K562 (cell line): ENCODE data around the gene RAB3C. TPM values are rescaled to one million over a fixed set of nuclear protein-coding genes. Genes with fewer than 3 reads are reported as not detected.

Experiments
- ATAC-seq: fragments of 200-7000 bp; cut with Tn5 transposase; 3 replicates; pipeline ENCODE4 v1.9.1; 2020; ENCODE audit warnings: moderate library complexity
- BruUV-seq: library from RNA; stranded (reverse); fragments of 400-500 nt; replicated peaks from 2 replicates; lab custom pipeline; 2021; lab: Mats Ljungman, UMichigan
- CTCF ChIA-PET: fragments of 300-600 bp; formaldehyde crosslinking; extraction: SDS; loops from one replicate; lab custom pipeline; 2021; ENCODE audit warnings: low intra/inter-chr PET ratio; lab: Yijun Ruan, JAX
- POLR2A ChIA-PET: fragments of 300-600, 350-650 bp; sonication (Branson Sonifier 250); formaldehyde crosslinking; extraction: SDS; loops from one replicate; lab custom pipeline; 2021; ENCODE audit warnings: antibody characterized with exemption, inconsistent platforms; lab: Yijun Ruan, JAX
- DNase-seq, 4 experiments: peaks; one replicate each; pipeline versions ENCODE4 v3.0.0 to v3.0.0-alpha.2; 2011 to 2018; ENCODE audit warnings: low spot score in 3 of 4, mixed read lengths in 3 of 4; ENCODE audit errors: extremely low read depth in 1 of 4
- FAIRE-seq: peaks from 2 replicates; lab custom pipeline; 2011; peaks lifted over from hg19 to GRCh38; lab: Jason Lieb, UNC
- H2AFZ ChIP-seq: 2 replicates; pipeline ENCODE4 v1.6.0; 2011; ENCODE audit warnings: low read depth, low read length, control low read depth, inconsistent platforms
- H3K27ac ChIP-seq: fragments of 200-600 bp; 3 replicates; pipeline ENCODE4 v1.8.0; 2011; ENCODE audit warnings: low read depth, mild to moderate bottlenecking, control low read depth, inconsistent platforms, low read length, moderate library complexity, mixed read lengths; ENCODE audit errors: extremely low read depth
- H3K27me3 ChIP-seq, 2 experiments: fragments of 300-600 bp in 1 of 2; 2 replicates in 1 of 2; 3 replicates in 1 of 2; pipeline versions ENCODE4 v1.6.0 to v1.8.0; 2011; ENCODE audit warnings: inconsistent platforms in 2 of 2, low read length in 2 of 2, mild to moderate bottlenecking in 1 of 2, mixed read lengths in 1 of 2, moderate library complexity in 1 of 2; ENCODE audit not compliant: control insufficient read depth in 2 of 2, insufficient read depth in 2 of 2
- H3K36me3 ChIP-seq: fragments of 300-600 bp; 3 replicates; pipeline ENCODE4 v1.8.0; 2011; ENCODE audit warnings: mild to moderate bottlenecking, low read length, inconsistent platforms; ENCODE audit not compliant: control insufficient read depth, insufficient read depth
- H3K4me1 ChIP-seq, 2 experiments: fragments of 200-600 bp in 1 of 2; replicated peaks in 1 of 2; 2 replicates in 1 of 2; 3 replicates in 1 of 2; pipeline versions ENCODE4 v1.5.1 to v1.8.0; 2011; ENCODE audit warnings: inconsistent platforms in 2 of 2, low read length in 2 of 2, mild to moderate bottlenecking in 1 of 2, mixed read lengths in 1 of 2, moderate library complexity in 1 of 2; ENCODE audit not compliant: control insufficient read depth in 2 of 2, insufficient read depth in 2 of 2
- H3K4me2 ChIP-seq: 2 replicates; pipeline ENCODE4 v1.6.1; 2011; ENCODE audit warnings: low read length, control low read depth, inconsistent platforms, mixed read lengths; ENCODE audit not compliant: insufficient read depth
- H3K4me3 ChIP-seq: fragments of 200-600 bp; sonication (generic), shearing (Covaris generic); 2 replicates; pipeline ENCODE4 v1.5.1; 2016; ENCODE audit warnings: control low read depth, inconsistent platforms
- H3K79me2 ChIP-seq: fragments of 200-600 bp; 3 replicates; pipeline ENCODE4 v1.8.0; 2011; ENCODE audit warnings: low read length, inconsistent platforms; ENCODE audit not compliant: control insufficient read depth, insufficient read depth
- H3K9ac ChIP-seq, 2 experiments: 2 replicates each; pipeline versions ENCODE4 v1.6.0 to v1.6.1; 2011; ENCODE audit warnings: low read depth in 2 of 2, low read length in 2 of 2, control low read depth in 1 of 2, inconsistent platforms in 1 of 2, mild to moderate bottlenecking in 1 of 2, mixed read lengths in 1 of 2; ENCODE audit not compliant: insufficient read depth in 1 of 2
- H3K9me1 ChIP-seq: one replicate; pipeline ENCODE4 v1.6.0; 2011; ENCODE audit warnings: inconsistent platforms, mild to moderate bottlenecking, low read length, moderate library complexity; ENCODE audit not compliant: control insufficient read depth, insufficient read depth
- H3K9me3 ChIP-seq: replicated peaks from 2 replicates; pipeline ENCODE4 v1.5.1; 2011; ENCODE audit warnings: low read depth, low read length, inconsistent platforms; ENCODE audit not compliant: control insufficient read depth, insufficient read depth
- H4K20me1 ChIP-seq: replicated peaks from 2 replicates; pipeline ENCODE4 v1.6.1; 2011; ENCODE audit warnings: low read length, inconsistent platforms, mixed read lengths; ENCODE audit not compliant: control insufficient read depth, insufficient read depth
- CREB1 ChIP-seq, 2 experiments: sonication (generic) in 1 of 2; formaldehyde crosslinking in 1 of 2; IDR thresholded peaks; 2 replicates each; pipeline versions ENCODE4 v1.6.1 to v1.8.0; 2012 to 2022; ENCODE audit warnings: inconsistent platforms in 1 of 2, mild to moderate bottlenecking in 1 of 2, missing genetic modification reagents in 1 of 2, moderate library complexity in 1 of 2
- CUX1 ChIP-seq: fragments of 200-800 bp; sonication (Bioruptor generic); IDR thresholded peaks from 2 replicates; pipeline ENCODE4 v1.6.1; 2016; ENCODE audit warnings: missing genetic modification characterization, missing compliant biosample characterization
- MBD1 ChIP-seq: fragments of 250-450 bp; sonication (Bioruptor Pico); IDR thresholded peaks from 2 replicates; pipeline ENCODE4 v1.8.0; 2022; ENCODE audit warnings: inconsistent platforms
- NCOA1 ChIP-seq: fragments of 450-650 bp; IDR thresholded peaks from 2 replicates; pipeline ENCODE4 v1.6.1; 2016; ENCODE audit warnings: low read depth
- RHOXF2B ChIP-seq: fragments of 250-450 bp; sonication (Bioruptor Pico); conservative IDR thresholded peaks from 2 replicates; pipeline ENCODE4 v1.5.1; 2021
- SETDB1 ChIP-seq: IDR thresholded peaks from one replicate; pipeline ENCODE4 v1.6.1; 2012; ENCODE audit warnings: low read length, control low read depth, inconsistent platforms
- SP2 ChIP-seq: IDR thresholded peaks from 2 replicates; pipeline ENCODE4 v1.6.1; 2011; ENCODE audit warnings: mild to moderate bottlenecking, low read depth, low read length, moderate library complexity; ENCODE audit not compliant: poor library complexity, severe bottlenecking; ENCODE audit errors: extremely low read depth
- ZNF511 ChIP-seq: sonication (generic); formaldehyde crosslinking; IDR thresholded peaks from 2 replicates; pipeline ENCODE4 v1.8.0; 2022; ENCODE audit warnings: mild to moderate bottlenecking, missing genetic modification reagents
- WGBS: fragments of 100-300 bp; shearing (Covaris generic); methylation state at CpG from one replicate; pipeline ENCODE4 v1.1.6; 2016; ENCODE audit warnings: low coverage, mixed read lengths; ENCODE audit not compliant: insufficient coverage; ENCODE audit errors: missing lambda C conversion rate; 5-methylcytosine and 5-hydroxymethylcytosine counted together
- in situ Hi-C: fragments of 300-500 bp; cut with MboI; formaldehyde crosslinking; loops from 4 replicates; pipeline ENCODE4 v1.15.0; 2018; ENCODE audit warnings: inconsistent platforms, mixed read lengths
- intact Hi-C: fragments of 100-400 bp; cut with micrococcal nuclease; formaldehyde crosslinking; loops from 2 replicates; pipeline ENCODE4 v1.14.2; 2022
- polyA plus RNA-seq, 8 experiments: library from polyadenylated mRNA; depleted of rRNA in 4 of 8; stranded (reverse) in 5 of 8; unstranded in 3 of 8; fragments of >200 nt; fragmentation: Nextera tagmentation in 2 of 8; fragmentation: Illumina TruSeq in 1 of 8; extraction: Ambion mirVana in 2 of 8; extraction: Trizol in 1 of 8; gene quantifications; 2 replicates each; pipeline versions ENCODE4 v1.2.1 to v1.2.3, GENCODE V29; 2011 to 2014; ENCODE audit warnings: inconsistent platforms in 1 of 8, missing spikeins in 1 of 8
- total RNA-seq, 7 experiments: library from RNA; depleted of rRNA in 6 of 7; stranded (reverse); fragments of >200 nt in 6 of 7; fragmentation: Illumina TruSeq in 2 of 7; extraction: Trizol in 2 of 7; gene quantifications; 2 replicates each; pipeline versions ENCODE4 v1.2.1 to v1.2.3, GENCODE V29; 2011 to 2021; ENCODE audit warnings: low replicate concordance in 1 of 7
- TF ChIP-seq, protein P1 (sequence below): fragments of 250-450 bp; sonication (Bioruptor Pico); IDR thresholded peaks from 2 replicates; pipeline ENCODE4 v1.4.0; 2020

RAB3C gene
- total and polyA plus RNA-seq, 9 of the 15 experiments (the other 6 are each of a cell fraction or from before 2014, with no cell fraction given) = not detected

DNA sequence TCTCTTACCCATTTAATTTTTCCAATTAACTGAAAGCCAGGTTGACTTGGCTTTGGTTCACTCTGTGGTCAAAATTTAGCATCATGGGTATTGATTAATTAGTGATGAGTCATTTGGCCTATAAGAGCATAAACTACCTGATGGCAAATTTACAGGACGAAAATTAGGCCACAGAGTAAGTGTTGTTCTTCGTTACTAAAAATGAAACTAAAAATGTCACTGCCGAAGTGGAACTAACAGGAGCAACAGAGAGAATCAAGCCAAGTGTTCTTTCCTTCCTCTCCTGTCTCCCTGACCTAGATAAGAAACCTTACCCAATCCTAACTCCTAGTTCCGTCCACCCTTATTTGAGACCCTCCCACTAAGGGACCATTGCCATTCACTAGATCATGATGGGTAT is 176.9 kb downstream of the RAB3C start:
- H4K20me1 ChIP-seq = no peaks in the 10 kb centered on the region
- H2AFZ ChIP-seq = no peak overlapping the region
- H3K4me2 ChIP-seq = no peak overlapping the region
- H3K36me3 ChIP-seq = no peaks in the 10 kb centered on the region
- no peak for DNase-seq
- no peak overlapping the region for H3K4me3 ChIP-seq
- ChIA-PET CTCF (no interaction called here), POLR2A (no interaction called here)
- no peaks in the 10 kb centered on the region for H3K79me2 ChIP-seq
- H3K27me3 ChIP-seq = no peaks in the 10 kb centered on the region
- no peak overlapping the region for H3K27ac ChIP-seq
- H3K4me1 ChIP-seq = no peaks in the 10 kb centered on the region
- 0% methylated on average over 4 of the region's 4 CpGs for WGBS
- no peaks in the 10 kb centered on the region for H3K9me1 ChIP-seq
- no peak for ATAC-seq
- BruUV-seq = no TSS peak
- intact Hi-C loops = no loop called here
- in situ Hi-C loops = no loop called here
- no peaks in the 10 kb centered on the region for H3K9me3 ChIP-seq
- no peak for FAIRE-seq
- no peak overlapping the region for H3K9ac ChIP-seq
- TF ChIP-seq ZNF511 (CRISPR knock-in tag) (no peak), CUX1 (CRISPR knock-in tag) (no peak), RHOXF2B (CRISPR knock-in tag) (no peak), SP2 (no peak), NCOA1 (no peak), CREB1 (IDR thresholded peaks at IDR 0.05) (no peak), CREB1 (CRISPR knock-in tag; IDR thresholded peaks at IDR 0.05) (no peak), MBD1 (CRISPR knock-in tag) (no peak), SETDB1 (no peak)
- TF ChIP-seq, protein P1, sequence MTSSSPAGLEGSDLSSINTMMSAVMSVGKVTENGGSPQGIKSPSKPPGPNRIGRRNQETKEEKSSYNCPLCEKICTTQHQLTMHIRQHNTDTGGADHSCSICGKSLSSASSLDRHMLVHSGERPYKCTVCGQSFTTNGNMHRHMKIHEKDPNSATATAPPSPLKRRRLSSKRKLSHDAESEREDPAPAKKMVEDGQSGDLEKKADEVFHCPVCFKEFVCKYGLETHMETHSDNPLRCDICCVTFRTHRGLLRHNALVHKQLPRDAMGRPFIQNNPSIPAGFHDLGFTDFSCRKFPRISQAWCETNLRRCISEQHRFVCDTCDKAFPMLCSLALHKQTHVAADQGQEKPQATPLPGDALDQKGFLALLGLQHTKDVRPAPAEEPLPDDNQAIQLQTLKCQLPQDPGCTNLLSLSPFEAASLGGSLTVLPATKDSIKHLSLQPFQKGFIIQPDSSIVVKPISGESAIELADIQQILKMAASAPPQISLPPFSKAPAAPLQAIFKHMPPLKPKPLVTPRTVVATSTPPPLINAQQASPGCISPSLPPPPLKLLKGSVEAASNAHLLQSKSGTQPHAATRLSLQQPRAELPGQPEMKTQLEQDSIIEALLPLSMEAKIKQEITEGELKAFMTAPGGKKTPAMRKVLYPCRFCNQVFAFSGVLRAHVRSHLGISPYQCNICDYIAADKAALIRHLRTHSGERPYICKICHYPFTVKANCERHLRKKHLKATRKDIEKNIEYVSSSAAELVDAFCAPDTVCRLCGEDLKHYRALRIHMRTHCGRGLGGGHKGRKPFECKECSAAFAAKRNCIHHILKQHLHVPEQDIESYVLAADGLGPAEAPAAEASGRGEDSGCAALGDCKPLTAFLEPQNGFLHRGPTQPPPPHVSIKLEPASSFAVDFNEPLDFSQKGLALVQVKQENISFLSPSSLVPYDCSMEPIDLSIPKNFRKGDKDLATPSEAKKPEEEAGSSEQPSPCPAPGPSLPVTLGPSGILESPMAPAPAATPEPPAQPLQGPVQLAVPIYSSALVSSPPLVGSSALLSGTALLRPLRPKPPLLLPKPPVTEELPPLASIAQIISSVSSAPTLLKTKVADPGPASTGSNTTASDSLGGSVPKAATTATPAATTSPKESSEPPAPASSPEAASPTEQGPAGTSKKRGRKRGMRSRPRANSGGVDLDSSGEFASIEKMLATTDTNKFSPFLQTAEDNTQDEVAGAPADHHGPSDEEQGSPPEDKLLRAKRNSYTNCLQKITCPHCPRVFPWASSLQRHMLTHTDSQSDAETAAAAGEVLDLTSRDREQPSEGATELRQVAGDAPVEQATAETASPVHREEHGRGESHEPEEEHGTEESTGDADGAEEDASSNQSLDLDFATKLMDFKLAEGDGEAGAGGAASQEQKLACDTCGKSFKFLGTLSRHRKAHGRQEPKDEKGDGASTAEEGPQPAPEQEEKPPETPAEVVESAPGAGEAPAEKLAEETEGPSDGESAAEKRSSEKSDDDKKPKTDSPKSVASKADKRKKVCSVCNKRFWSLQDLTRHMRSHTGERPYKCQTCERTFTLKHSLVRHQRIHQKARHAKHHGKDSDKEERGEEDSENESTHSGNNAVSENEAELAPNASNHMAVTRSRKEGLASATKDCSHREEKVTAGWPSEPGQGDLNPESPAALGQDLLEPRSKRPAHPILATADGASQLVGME (CRISPR knock-in tag) = no peak
